T-cell (primary cell): ENCODE measurements around the gene TENM4. TPM values are rescaled to one million over a fixed set of nuclear protein-coding genes. Genes with fewer than 3 reads are reported as not detected.

Source experiments
- ATAC-seq, 4 experiments: fragments of 200-7000 bp in 3 of 4; fragments of 150-1000 bp in 1 of 4; cut with Tn5 transposase; replicated peaks in 1 of 4; 1 replicate in 3 of 4; 2 replicates in 1 of 4; pipeline ENCODE4 v1.10.0; 2021; ENCODE audit warnings: moderate library complexity in 3 of 4, mild to moderate bottlenecking in 2 of 4, moderate number of reproducible peaks in 1 of 4
- CTCF ChIA-PET, 2 donors: fragments of 300-600 bp; sonication (Branson Sonifier 250); formaldehyde crosslinking; loops; one replicate each; lab custom pipeline; 2022; ENCODE audit warnings: antibody characterized with exemption in 2 of 2; lab: Charles Lee
- POLR2A ChIA-PET, 2 donors: fragments of 300-600 bp; sonication (Branson Sonifier 250); formaldehyde crosslinking; loops; one replicate each; lab custom pipeline; 2022; ENCODE audit warnings: antibody characterized with exemption in 2 of 2; lab: Charles Lee
- DNase-seq, 35 experiments: peaks; one replicate each; pipeline versions ENCODE4 v3.0.0 to v3.0.0-alpha.2; 2013 to 2023
- H3K27ac ChIP-seq: one replicate; pipeline ENCODE4 v1.5.1; 2013; ENCODE audit warnings: low read length
- H3K27me3 ChIP-seq, 2 experiments: replicated peaks in 1 of 2; 1 replicate in 1 of 2; 2 replicates in 1 of 2; pipeline versions ENCODE4 v1.6.1 to v1.7.0; 2013; ENCODE audit warnings: low read length in 1 of 2, mixed read lengths in 1 of 2; ENCODE audit not compliant: control insufficient read depth in 2 of 2, insufficient read depth in 2 of 2; ENCODE audit errors: extremely low read depth in 1 of 2
- H3K36me3 ChIP-seq, 2 donors: 1 replicate in 1 of 2; 2 replicates in 1 of 2; pipeline versions ENCODE4 v1.6.1 to v1.7.0; 2013; ENCODE audit warnings: low read length in 1 of 2; ENCODE audit not compliant: control insufficient read depth in 2 of 2, insufficient read depth in 1 of 2; ENCODE audit errors: extremely low read depth in 1 of 2
- H3K4me1 ChIP-seq, 2 experiments: 1 replicate in 1 of 2; 2 replicates in 1 of 2; pipeline versions ENCODE4 v1.6.1 to v1.7.0; 2013; ENCODE audit warnings: low read length in 2 of 2, mixed read lengths in 1 of 2; ENCODE audit not compliant: insufficient read depth in 2 of 2, control insufficient read depth in 1 of 2; ENCODE audit errors: extremely low read depth in 1 of 2
- H3K4me3 ChIP-seq, 2 donors: 1 replicate in 1 of 2; 2 replicates in 1 of 2; pipeline versions ENCODE4 v1.5.1 to v1.7.0; 2013; ENCODE audit warnings: mild to moderate bottlenecking in 2 of 2, low read length in 1 of 2, moderate library complexity in 1 of 2; ENCODE audit not compliant: control insufficient read depth in 1 of 2; ENCODE audit errors: extremely low read depth in 1 of 2
- H3K9me3 ChIP-seq: 2 replicates; pipeline ENCODE4 v1.7.0; 2013
- H3K27ac Mint-ChIP-seq, 2 donors: one replicate each; pipeline ENCODE4 v1.8.0; 2020 to 2021; ENCODE audit warnings: mild to moderate bottlenecking in 2 of 2, mixed read lengths in 2 of 2
- H3K27me3 Mint-ChIP-seq, 2 donors: one replicate each; pipeline ENCODE4 v1.8.0; 2021 to 2022; ENCODE audit warnings: mixed read lengths in 2 of 2
- H3K36me3 Mint-ChIP-seq: one replicate; pipeline ENCODE4 v1.8.0; 2021; ENCODE audit warnings: mixed read lengths
- H3K4me1 Mint-ChIP-seq, 3 donors: one replicate each; pipeline ENCODE4 v1.8.0; 2020 to 2022; ENCODE audit warnings: mixed read lengths in 3 of 3, mild to moderate bottlenecking in 1 of 3
- H3K4me3 Mint-ChIP-seq, 3 donors: one replicate each; pipeline ENCODE4 v1.8.0; 2020 to 2022; ENCODE audit warnings: mild to moderate bottlenecking in 3 of 3, mixed read lengths in 3 of 3, moderate library complexity in 3 of 3
- H3K9me3 Mint-ChIP-seq, 3 donors: one replicate each; pipeline ENCODE4 v1.8.0; 2020 to 2022; ENCODE audit warnings: mixed read lengths in 3 of 3
- WGBS: methylation state at CpG from one replicate; pipeline ENCODE4 v1.1.5; 2013; ENCODE audit warnings: missing lambda C conversion rate; ENCODE audit not compliant: insufficient coverage; 5-methylcytosine and 5-hydroxymethylcytosine counted together
- total RNA-seq, 35 experiments: library from RNA in 6 of 35; stranded (reverse) in 6 of 35; fragments of 120-200 nt in 1 of 35; gene quantifications; one replicate each; pipeline versions ENCODE4 v1.2.1 to v1.2.4 and lab custom pipeline; 2013 to 2026

The TENM4 gene
- total RNA-seq, 5 donors from 2014 or later (not counting 1 experiment from before 2014, with no cell fraction given) = 0.03 to 0.35 (median 0.03) TPM; not detected in 2

DNA sequence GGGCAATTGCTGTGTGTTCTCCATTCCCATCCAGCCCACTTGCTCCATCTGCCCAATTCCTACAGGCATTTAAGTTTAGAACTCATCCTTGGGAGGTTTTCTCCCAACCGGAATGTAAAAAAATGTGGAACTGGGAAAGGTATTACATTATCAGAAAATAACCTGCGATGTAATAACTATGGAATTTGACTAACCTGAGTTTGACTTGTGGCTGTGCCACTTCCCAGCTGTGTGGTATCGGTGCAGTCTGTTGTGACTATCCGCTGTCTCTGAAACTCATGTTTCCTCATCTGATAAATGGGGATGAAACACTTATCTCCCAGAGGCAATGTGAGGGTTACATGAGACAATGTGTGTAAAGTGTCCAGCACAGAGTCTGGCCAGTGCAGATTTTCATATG is 77.6 kb downstream of the TENM4 start:
- Histone ChIP-seq H3K27me3 (no peaks in the 10 kb centered on the region), H3K4me3 (no peak overlapping the region), H3K27ac (no peak overlapping the region), H3K36me3 (no peaks in the 10 kb centered on the region), H3K4me1 (no peaks in the 10 kb centered on the region), H3K9me3 (no peaks in the 10 kb centered on the region)
- peaks cover 0 to 3% (median 0%) of the 10 kb centered on the region in 3 donors for H3K9me3 Mint-ChIP-seq
- DNase-seq = no peak
- ChIA-PET CTCF (no interaction called here), POLR2A (no interaction called here)
- H3K4me3 Mint-ChIP-seq = no peak overlapping the region
- H3K4me1 Mint-ChIP-seq = no peaks in the 10 kb centered on the region
- no peak for ATAC-seq
- 100% methylated on average over 3 of the region's 4 CpGs for WGBS
- H3K27me3 Mint-ChIP-seq = peaks cover 0 to 5% of the 10 kb centered on the region in 2 donors
- H3K27ac Mint-ChIP-seq = no peak overlapping the region
- H3K36me3 Mint-ChIP-seq = no peaks in the 10 kb centered on the region

DNA sequence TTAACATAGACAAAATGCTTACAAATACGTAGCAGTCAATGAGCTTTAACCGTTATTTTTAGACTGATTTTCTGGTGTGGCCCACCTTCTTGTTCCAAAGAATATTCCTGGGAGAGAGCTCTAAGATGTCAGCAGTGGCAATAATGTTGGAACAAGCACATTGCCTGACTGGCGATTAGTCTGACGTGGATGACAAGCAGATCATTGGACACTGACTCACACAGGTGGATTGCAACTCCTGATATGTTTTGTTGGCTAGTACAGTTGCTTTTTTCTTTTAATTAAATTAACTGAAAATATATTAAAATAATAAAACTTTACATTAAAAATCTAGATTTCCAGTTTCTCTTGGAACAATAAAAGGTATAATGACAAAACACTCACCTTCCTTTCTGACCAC is 78.0 kb downstream of the TENM4 start:
- CTCF ChIA-PET = no interaction called here

DNA sequence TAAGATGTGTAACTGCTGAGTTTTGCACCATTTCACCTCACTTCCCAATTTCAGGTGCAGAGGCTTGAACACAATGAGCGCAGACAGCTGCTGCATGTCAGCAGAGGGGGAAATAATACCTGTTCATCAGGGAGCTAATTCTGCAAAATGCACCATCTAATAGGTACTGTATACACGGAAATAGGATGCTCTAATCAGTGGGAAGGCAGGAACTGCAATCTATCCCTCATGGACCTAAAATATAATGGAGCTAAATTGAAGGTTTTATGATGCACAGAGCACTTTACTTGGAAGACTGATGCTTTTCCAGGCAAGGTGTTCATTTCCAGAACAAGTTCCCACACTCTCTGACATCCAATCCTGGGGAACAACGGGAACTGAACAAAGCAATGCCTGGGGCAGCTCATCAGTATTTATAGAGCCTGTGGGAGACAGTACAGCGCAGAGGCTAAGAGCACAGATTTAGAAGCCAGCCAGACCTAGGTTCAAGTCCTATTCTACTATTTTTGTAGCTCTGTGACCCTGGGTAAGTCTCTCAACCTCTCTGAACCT is 78.5 kb downstream of the TENM4 start:
- peaks cover 0 to 4% (median under 1%) of the 10 kb centered on the region in 3 donors for H3K9me3 Mint-ChIP-seq
- no peaks in the 10 kb centered on the region for H3K36me3 ChIP-seq
- H3K27me3 ChIP-seq = no peaks in the 10 kb centered on the region
- ChIA-PET POLR2A (no interaction called here), CTCF (no interaction called here)
- no peaks in the 10 kb centered on the region for H3K36me3 Mint-ChIP-seq
- H3K4me3 Mint-ChIP-seq = no peak overlapping the region
- DNase-seq (no peak), ATAC-seq (no peak)
- no peak overlapping the region for H3K27ac ChIP-seq
- no peaks in the 10 kb centered on the region for H3K4me1 Mint-ChIP-seq
- H3K27me3 Mint-ChIP-seq = peaks cover 0 to 3% of the 10 kb centered on the region in 2 donors
- no peaks in the 10 kb centered on the region for H3K4me1 ChIP-seq
- no peak overlapping the region for H3K4me3 ChIP-seq
- H3K27ac Mint-ChIP-seq = no peak overlapping the region
- 78% methylated on average over 1 of the region's 4 CpGs for WGBS
- H3K9me3 ChIP-seq = no peaks in the 10 kb centered on the region

More for the DNA sequence above, 78.0 kb downstream of the TENM4 start:
- Histone ChIP-seq H3K27me3 (no peaks in the 10 kb centered on the region), H3K9me3 (no peaks in the 10 kb centered on the region), H3K27ac (no peak overlapping the region), H3K4me3 (no peak overlapping the region), H3K36me3 (no peaks in the 10 kb centered on the region), H3K4me1 (no peaks in the 10 kb centered on the region)
- Mint-ChIP-seq H3K27ac (no peak overlapping the region), H3K9me3 (peaks cover 0 to 3% (median 0%) of the 10 kb centered on the region in 3 donors), H3K36me3 (no peaks in the 10 kb centered on the region), H3K27me3 (peaks cover 0 to 5% of the 10 kb centered on the region in 2 donors), H3K4me1 (no peaks in the 10 kb centered on the region), H3K4me3 (no peak overlapping the region)
- 60% methylated on average over 2 of the region's 4 CpGs for WGBS
- ATAC-seq (no peak), DNase-seq (no peak)
- POLR2A ChIA-PET = no interaction called here

DNA sequence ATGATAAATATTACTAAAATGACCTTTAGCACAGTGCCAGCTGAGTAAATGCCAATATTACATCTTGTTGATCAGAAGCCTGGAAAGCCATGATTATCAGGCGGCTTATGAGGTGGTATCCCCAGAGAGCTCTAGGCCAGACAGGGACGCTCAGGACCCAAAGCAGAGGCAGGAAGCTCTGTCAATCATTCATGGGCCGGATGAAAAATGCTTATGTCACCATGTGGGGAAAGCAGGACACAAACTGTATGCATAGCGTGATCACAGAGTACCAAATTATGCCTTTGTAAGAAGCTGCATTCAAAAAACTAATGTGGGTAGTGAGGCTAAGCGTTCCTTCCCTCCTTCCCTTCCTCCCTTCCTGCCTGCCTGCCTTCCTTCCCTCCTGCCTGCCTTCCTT is 82.6 kb downstream of the TENM4 start:
- CTCF ChIA-PET = no interaction called here

DNA sequence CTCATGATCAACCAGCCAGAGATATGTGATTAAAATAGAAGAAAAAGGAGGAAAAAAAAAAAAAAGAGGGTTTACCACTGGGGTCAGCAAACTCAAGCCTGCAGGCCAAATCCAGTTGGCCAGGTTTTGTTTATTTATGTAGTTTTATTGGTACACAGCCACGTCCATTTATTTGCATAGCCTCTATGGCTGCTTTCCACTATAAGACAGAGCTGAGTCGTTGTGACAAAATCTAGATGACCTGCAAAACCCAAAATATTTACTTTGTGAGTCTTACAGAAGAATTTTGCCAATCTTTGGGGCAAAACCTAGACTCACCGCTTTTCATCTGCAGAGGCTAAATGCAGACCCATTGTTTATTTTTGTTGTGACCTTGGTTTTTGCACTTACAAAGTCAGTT is 87.1 kb downstream of the TENM4 start:
- ATAC-seq (no peak), DNase-seq (no peak)
- no CpG with 5 or more reads among the region's 3 CpGs for WGBS
- H3K27ac Mint-ChIP-seq = no peak overlapping the region
- Histone ChIP-seq H3K27me3 (peaks cover 0 to 6% of the 10 kb centered on the region in 2 experiments), H3K27ac (no peak overlapping the region), H3K9me3 (no peaks in the 10 kb centered on the region), H3K4me3 (no peak overlapping the region), H3K36me3 (no peaks in the 10 kb centered on the region), H3K4me1 (no peaks in the 10 kb centered on the region)
- ChIA-PET POLR2A (interaction anchor here in 1 of 2 donors (0.8 kb wide), 1 partner anchor 12 kb away, joined by 4 read pairs; no protein-coding TSS in a partner anchor), CTCF (no interaction called here)
- no peak overlapping the region for H3K4me3 Mint-ChIP-seq
- H3K9me3 Mint-ChIP-seq = peaks cover 0 to 5% (median 4%) of the 10 kb centered on the region in 3 donors
- no peaks in the 10 kb centered on the region for H3K36me3 Mint-ChIP-seq
- peaks cover 5 to 11% of the 10 kb centered on the region in 2 donors for H3K27me3 Mint-ChIP-seq
- no peaks in the 10 kb centered on the region for H3K4me1 Mint-ChIP-seq

More for the DNA sequence above, 82.6 kb downstream of the TENM4 start:
- Mint-ChIP-seq H3K9me3 (peaks cover 0 to 4% (median 0%) of the 10 kb centered on the region in 3 donors), H3K36me3 (no peaks in the 10 kb centered on the region), H3K27me3 (no peaks in the 10 kb centered on the region), H3K4me3 (no peak overlapping the region), H3K27ac (no peak overlapping the region), H3K4me1 (no peaks in the 10 kb centered on the region)
- POLR2A ChIA-PET = no interaction called here
- WGBS = 66% methylated on average over 3 of the region's 5 CpGs
- no peak overlapping the region for H3K27ac ChIP-seq
- no peaks in the 10 kb centered on the region for H3K36me3 ChIP-seq
- no peak overlapping the region for H3K4me3 ChIP-seq
- H3K4me1 ChIP-seq = no peaks in the 10 kb centered on the region
- DNase-seq (no peak), ATAC-seq (no peak)
- H3K9me3 ChIP-seq = no peaks in the 10 kb centered on the region
- no peaks in the 10 kb centered on the region for H3K27me3 ChIP-seq

DNA sequence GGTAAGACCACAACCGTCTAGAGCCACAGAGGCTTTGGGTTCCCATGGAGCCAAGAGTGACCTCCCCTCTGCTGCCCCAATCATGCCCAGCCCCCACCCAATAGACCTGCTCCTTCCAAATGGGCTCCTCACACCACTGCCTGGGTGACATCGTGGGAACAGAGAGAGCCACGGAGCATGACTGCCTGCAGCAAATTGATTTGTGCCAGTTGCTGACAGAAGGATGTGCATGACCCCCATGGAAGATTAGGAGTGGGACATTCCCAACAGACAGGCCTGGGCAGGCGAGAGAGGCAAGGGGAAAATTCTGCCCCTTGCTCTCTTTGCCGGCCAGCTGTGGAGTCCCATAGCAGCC is 88.5 kb downstream of the TENM4 start:
- no peak overlapping the region for H3K27ac Mint-ChIP-seq
- H3K36me3 Mint-ChIP-seq = no peaks in the 10 kb centered on the region

More for the DNA sequence above, 88.5 kb downstream of the TENM4 start:
- H3K4me1 Mint-ChIP-seq = no peaks in the 10 kb centered on the region
- peaks cover 5 to 11% of the 10 kb centered on the region in 2 donors for H3K27me3 Mint-ChIP-seq
- Histone ChIP-seq H3K36me3 (no peaks in the 10 kb centered on the region), H3K4me3 (no peak overlapping the region), H3K27ac (no peak overlapping the region), H3K27me3 (peaks cover 0 to 6% of the 10 kb centered on the region in 2 experiments), H3K9me3 (no peaks in the 10 kb centered on the region), H3K4me1 (no peaks in the 10 kb centered on the region)
- peaks cover 0 to 5% (median 0%) of the 10 kb centered on the region in 3 donors for H3K9me3 Mint-ChIP-seq
- ChIA-PET CTCF (no interaction called here), POLR2A (no interaction called here)
- DNase-seq (no peak), ATAC-seq (no peak)
- 55% methylated on average over 3 of the region's 5 CpGs for WGBS
- no peak overlapping the region for H3K4me3 Mint-ChIP-seq
